Effector memory CD4-positive, alpha-beta T cell (primary cell): ENCODE measurements around the gene SETD6.
A peak's percentile ranks its signal among the peaks of the same experiment; 100 is the strongest.
"Not testable (repeated sequence)": the region's sequence is repeated elsewhere in the genome, so short reads cannot be mapped to it uniquely, and the experiment has no call there.

ENCODE experiments used
- DNase-seq, 3 donors: peaks; one replicate each; pipeline ENCODE4 v3.0.0-alpha.2; 2020
- H3K27ac ChIP-seq: 2 replicates; pipeline ENCODE4 v1.7.0; 2013; ENCODE audit warnings: mild to moderate bottlenecking, low read length, moderate library complexity; ENCODE audit not compliant: insufficient read depth, poor library complexity, severe bottlenecking
- H3K27me3 ChIP-seq: replicated peaks from 2 replicates; pipeline ENCODE4 v1.7.0; 2013; ENCODE audit warnings: mild to moderate bottlenecking, low read length; ENCODE audit not compliant: insufficient read depth, control insufficient read depth, poor library complexity, severe bottlenecking
- H3K36me3 ChIP-seq: 2 replicates; pipeline ENCODE4 v1.7.0; 2013; ENCODE audit warnings: mild to moderate bottlenecking, low read length, moderate library complexity; ENCODE audit not compliant: control insufficient read depth, insufficient read depth
- H3K4me1 ChIP-seq: 2 replicates; pipeline ENCODE4 v1.7.0; 2013; ENCODE audit warnings: low read length, mild to moderate bottlenecking; ENCODE audit not compliant: control insufficient read depth, insufficient read depth, poor library complexity, severe bottlenecking
- H3K4me3 ChIP-seq: 2 replicates; pipeline ENCODE4 v1.7.0; 2013; ENCODE audit warnings: low read length, low read depth, mild to moderate bottlenecking; ENCODE audit not compliant: insufficient read depth, poor library complexity, severe bottlenecking
- H3K9me3 ChIP-seq: 2 replicates; pipeline ENCODE4 v1.7.0; 2013; ENCODE audit warnings: mild to moderate bottlenecking, low read length, moderate library complexity; ENCODE audit not compliant: control insufficient read depth

SETD6 gene

DNA sequence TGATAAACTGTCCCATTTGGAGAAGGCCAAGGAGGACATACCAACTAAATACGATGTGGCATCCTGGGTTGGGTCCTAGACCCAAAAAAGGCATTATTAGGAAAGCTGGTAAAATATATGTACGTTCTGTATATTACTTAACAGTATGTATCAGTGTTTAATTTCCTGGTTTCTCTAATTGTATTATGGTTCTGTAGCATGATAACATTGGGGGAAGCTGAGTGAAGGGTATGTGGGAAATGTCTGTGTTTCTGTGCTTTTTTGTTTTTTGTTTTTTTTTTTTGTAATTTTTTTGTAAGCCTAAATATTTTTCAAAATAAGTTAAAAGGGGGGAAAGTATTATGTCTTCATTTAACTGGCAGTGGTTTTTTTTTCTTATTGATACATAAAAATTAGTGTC, 36.9 kb upstream of the SETD6 start:
- peaks cover 2% of the 10 kb centered on the region for H3K27me3 ChIP-seq

DNA sequence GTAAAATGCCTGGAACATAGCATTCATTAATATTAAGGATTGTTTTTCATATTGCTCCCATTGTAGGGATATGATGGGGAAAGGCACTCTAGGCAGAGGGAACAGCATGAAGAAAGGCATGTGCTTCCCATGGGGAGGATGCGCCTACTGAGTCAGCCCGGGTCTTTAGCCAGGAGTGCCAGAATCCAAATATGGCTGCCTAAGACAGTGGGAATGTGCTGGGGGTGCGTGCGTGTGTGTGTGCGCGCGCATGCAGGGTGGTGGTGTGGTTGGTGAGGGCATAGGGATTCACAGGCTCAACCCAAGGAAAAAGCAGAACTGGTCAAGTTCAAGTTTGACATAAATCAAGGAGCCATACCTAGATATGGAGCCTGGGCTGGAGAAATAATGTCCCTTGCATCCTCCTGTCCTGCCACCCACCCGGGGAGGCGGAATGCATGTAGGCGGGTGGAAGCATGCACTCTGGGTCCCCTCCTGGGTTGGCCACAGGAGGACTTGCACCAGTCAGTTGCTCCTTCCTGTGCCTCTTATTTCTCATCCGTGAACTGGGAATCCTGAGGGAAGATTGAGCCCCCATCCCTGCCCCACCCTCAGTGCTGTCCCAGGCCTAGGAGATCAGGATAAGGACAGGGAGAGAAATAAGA, 34.0 kb upstream of the SETD6 start:
- Histone ChIP-seq H3K27ac (no peak overlapping the region), H3K36me3 (no peaks in the 10 kb centered on the region), H3K9me3 (no peaks in the 10 kb centered on the region), H3K27me3 (peaks cover 2% of the 10 kb centered on the region), H3K4me1 (no peaks in the 10 kb centered on the region), H3K4me3 (no peak overlapping the region)
- no peak for DNase-seq

More for the DNA sequence above, 36.9 kb upstream of the SETD6 start:
- Histone ChIP-seq H3K36me3 (no peaks in the 10 kb centered on the region), H3K9me3 (no peaks in the 10 kb centered on the region), H3K27ac (no peak overlapping the region), H3K4me3 (no peak overlapping the region), H3K4me1 (no peaks in the 10 kb centered on the region)
- DNase-seq, result no peak

DNA sequence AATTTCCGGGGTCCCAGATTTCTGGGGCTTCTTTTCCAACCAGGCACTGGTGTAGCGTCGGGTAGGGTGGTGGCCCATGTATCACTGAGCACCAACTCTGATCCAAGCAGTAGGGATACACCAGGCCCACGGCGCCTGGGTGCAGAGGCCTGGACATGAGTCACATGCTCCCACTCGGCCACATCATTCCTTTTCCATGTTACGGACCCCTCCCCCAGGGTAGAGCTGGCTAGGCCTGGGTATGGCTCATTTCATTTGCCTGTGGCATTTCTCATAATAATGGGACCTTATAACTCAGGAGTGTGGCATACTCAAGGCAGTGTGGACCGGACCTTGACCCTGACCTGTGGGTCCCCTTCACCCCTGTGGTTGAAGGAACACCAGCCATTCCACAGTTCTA, 33.4 kb upstream of the SETD6 start:
- H3K36me3 ChIP-seq, result no peaks in the 10 kb centered on the region
- no peak for DNase-seq
- no peak overlapping the region for H3K27ac ChIP-seq
- no peaks in the 10 kb centered on the region for H3K4me1 ChIP-seq
- H3K9me3 ChIP-seq, result no peaks in the 10 kb centered on the region
- H3K27me3 ChIP-seq, result peaks cover 2% of the 10 kb centered on the region
- no peak overlapping the region for H3K4me3 ChIP-seq

DNA sequence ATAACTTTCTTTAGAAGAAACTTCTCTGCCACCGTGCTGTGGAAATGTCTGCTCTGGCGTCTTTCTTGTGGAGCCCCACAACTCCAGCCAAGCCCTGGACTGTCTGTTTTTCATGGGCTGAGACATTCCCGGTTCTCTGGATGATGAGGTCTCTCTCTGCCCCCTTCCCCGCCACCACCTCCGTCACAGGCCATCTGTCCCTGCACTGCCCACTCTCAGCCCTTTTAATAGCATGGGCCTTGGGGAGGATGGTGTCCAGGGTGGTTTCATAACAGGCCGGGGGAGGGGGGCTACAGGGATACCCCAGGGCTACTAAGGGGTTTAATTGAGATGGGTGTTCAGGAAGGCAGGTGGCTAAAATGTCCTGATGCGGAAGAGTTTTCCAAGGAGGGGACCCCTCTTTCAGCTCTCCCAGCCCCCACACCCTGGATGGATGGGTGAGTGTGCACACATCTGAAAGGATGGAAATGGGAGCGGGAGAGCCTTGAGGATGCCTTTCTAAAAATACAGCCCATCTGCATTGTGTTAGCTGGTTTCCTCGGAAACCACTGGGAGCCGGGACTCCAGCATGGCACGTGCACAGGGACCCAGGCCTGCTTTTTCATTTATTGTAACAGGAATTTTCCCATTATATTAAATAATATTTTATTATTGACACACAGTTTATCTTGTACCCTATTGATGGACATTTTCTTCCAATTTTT, 30.0 kb upstream of the SETD6 start:
- Histone ChIP-seq H3K4me3 (no peak overlapping the region), H3K27me3 (peaks cover 2% of the 10 kb centered on the region), H3K36me3 (no peaks in the 10 kb centered on the region), H3K27ac (no peak overlapping the region), H3K9me3 (no peaks in the 10 kb centered on the region), H3K4me1 (peaks cover 6% of the 10 kb centered on the region)
- DNase-seq, result no peak

DNA sequence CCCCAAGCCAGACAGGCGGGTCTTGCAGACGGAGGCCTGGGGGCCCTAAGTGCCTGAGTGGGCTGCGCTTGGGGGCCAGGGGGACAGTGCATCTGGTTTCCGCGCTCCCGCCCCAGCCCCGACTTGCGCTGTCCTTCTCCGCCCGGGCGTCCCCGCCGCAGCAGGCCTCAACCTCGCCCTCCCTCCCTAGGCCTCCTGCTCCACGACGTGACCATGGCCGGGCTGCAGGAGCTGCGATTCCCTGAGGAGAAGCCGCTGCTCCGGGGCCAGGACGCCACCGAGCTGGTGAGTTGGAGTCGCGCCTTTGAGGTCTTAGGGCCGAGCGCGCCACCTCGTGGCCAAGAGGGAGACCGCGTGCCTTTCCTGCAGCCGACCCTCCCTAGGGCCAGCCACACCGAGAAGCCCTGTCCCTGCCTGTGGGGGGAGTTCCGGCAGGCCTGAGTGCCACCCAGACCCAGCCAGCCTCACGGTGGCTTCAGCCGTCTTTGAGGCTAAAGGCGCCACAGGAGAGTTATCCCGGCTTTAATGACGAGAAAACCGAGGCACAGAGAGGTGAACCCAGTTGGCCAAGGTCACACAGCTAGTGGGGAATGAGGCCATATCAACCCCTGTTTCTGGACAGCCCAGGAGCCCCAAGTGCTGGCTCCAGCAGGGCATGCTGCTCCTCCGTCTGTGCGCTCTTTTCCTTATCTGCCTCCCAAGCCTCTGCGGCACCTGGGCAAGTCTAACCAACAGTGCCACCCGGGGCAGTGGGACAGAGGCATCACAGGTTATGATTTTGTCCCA, 27.6 kb upstream of the SETD6 start:
- Histone ChIP-seq H3K4me3 (peak overlapping the region; percentile 37), H3K27ac (no peak overlapping the region), H3K4me1 (peaks cover 6% of the 10 kb centered on the region), H3K27me3 (peaks cover 2% of the 10 kb centered on the region), H3K9me3 (no peaks in the 10 kb centered on the region), H3K36me3 (no peaks in the 10 kb centered on the region)
- peak; percentile 35 to 53 (median 38) for DNase-seq

DNA sequence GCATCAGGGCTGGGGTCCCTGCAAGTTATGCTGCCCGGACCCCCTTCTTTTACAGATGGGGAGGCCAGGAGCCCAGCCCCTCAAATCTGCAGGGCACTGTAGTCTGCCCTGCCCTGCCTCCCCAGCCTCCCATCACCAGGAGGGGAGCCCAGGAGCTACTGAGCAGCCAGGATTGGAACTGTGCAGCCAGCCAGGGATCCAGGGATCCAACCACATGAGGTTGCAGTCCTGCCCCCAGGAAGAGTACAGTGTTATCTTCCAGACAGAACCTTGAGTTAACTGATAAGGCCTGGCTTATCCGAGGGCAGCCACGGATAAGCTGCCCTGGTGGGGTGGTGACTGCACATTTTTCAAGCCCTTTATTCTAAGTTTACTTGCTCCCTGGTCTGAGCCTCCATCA, 26.8 kb upstream of the SETD6 start:
- Histone ChIP-seq H3K4me1 (peaks cover 6% of the 10 kb centered on the region), H3K4me3 (no peak overlapping the region), H3K36me3 (no peaks in the 10 kb centered on the region), H3K27ac (no peak overlapping the region), H3K9me3 (no peaks in the 10 kb centered on the region), H3K27me3 (no peaks in the 10 kb centered on the region)
- DNase-seq, result no peak

DNA sequence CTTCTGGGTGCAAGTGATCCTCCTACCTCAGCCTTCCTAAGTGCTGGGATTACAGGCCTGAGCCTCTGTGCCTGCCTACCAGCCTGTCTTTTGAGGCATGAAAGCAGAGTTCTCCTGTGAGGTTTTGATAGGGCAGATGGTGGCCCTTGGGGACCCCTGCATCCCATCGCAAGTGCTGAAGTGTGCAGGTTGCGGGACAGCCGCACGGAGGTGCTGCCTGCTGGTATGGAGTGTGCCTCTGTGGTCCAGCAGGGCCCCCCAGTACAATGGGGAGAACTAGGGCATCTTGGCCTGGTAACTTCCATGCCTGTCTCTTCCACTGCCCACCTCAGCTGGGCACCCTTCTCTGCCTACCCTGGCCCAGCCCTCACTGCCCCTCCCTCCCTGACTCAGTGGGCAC, 25.3 kb upstream of the SETD6 start:
- Histone ChIP-seq H3K4me3 (no peak overlapping the region), H3K36me3 (no peaks in the 10 kb centered on the region), H3K27ac (no peak overlapping the region), H3K4me1 (peaks cover 6% of the 10 kb centered on the region), H3K9me3 (no peaks in the 10 kb centered on the region), H3K27me3 (no peaks in the 10 kb centered on the region)
- DNase-seq, result no peak

DNA sequence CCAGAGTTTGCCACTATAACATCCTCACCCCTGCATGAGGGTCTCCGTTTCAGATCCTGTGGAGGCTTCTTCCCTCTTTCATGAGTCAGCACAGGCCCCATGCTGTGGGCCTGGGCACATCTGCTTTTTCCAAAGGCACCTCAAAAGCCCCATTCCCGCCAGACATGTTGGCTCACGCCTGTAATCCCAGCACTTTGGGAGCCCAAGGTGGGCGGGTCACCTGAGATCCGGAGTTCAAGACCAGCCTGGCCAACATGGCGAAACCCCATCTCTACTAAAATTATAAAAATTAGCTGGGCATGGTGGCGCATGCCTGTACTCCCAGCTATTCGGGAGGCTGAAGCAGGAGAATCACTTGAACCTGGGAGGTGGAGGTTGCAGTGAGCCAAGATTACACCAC, 24.8 kb upstream of the SETD6 start:
- H3K9me3 ChIP-seq, H3K27ac ChIP-seq, H3K27me3 ChIP-seq, H3K36me3 ChIP-seq, H3K4me3 ChIP-seq, DNase-seq, H3K4me1 ChIP-seq: not testable (repeated sequence)

DNA sequence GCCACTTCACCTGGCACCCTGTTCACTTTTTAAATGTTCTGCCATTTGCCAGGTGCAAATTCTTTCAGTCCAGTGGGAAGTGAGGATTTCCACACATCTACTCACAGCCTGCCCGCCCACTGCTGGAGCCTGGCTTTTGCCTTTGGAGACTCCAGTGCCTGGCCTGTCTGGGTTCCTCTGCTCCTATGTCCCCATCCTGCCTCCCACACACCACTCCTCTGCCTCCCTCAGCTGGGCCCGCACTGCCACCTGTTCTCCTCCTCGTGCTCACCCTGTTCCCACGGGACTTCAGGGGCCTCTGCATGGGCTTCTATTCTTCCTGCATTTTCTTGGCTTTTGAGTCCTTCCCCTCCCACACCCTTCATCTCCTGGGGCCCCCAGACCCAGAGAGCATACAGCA, 23.3 kb upstream of the SETD6 start:
- no peaks in the 10 kb centered on the region for H3K9me3 ChIP-seq
- H3K4me3 ChIP-seq, result no peak overlapping the region
- H3K27me3 ChIP-seq, result no peaks in the 10 kb centered on the region
- peaks cover 6% of the 10 kb centered on the region for H3K4me1 ChIP-seq
- DNase-seq, result no peak
- no peaks in the 10 kb centered on the region for H3K36me3 ChIP-seq
- no peak overlapping the region for H3K27ac ChIP-seq

DNA sequence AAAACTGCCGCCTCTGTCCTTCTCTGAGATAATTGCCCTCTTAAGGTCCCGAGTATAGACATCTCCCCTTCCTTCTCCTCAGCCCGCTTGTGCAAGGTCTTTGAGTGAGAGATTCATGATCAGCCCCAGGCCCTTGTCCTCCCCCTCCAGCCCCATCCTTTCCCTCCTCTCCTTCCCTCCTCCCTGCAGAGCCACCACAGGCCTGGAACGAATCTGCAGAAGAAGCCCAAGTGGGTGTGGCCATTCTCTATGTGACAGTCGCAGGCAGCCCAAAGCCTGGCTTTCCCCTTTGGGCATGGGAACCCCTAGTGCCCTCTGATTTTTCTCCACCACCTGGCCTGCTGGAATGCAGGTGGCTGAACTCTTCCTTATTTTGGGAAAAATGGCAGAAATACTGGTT, 22.6 kb upstream of the SETD6 start:
- no peak for DNase-seq
- no peaks in the 10 kb centered on the region for H3K36me3 ChIP-seq
- no peaks in the 10 kb centered on the region for H3K9me3 ChIP-seq
- H3K4me3 ChIP-seq, result no peak overlapping the region
- no peaks in the 10 kb centered on the region for H3K27me3 ChIP-seq
- peaks cover 2% of the 10 kb centered on the region for H3K4me1 ChIP-seq
- H3K27ac ChIP-seq, result no peak overlapping the region
